NCI-H1436 (cell line): ENCODE results near the gene STEAP1B.

Experiments used
- DNase-seq: peaks from one replicate; lab custom pipeline; 2025; lab: John Stamatoyannopoulos, UW

The STEAP1B gene

DNA sequence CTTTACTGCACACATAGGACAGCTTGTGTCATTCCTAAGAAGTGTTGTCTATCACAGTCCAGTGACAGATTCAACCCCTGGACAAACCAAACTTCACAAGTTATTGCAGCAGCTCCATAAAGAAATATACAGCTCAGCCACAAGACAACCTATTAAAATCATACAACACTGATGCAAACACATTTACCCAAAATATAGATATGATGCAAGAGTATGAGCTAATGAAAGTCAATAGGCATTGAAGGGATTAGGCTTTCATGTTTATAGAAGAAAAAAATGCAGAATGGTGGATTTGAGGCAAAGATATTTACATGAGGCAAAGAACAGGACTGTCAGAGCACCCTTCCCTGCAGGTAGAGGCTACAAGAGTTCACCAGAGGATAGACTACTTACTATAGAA lies 128.1 kb downstream of the STEAP1B start:
- DNase-seq, result no peak
